ENCODE data around the gene SLC35F5.
"Not testable (repeated sequence)": the region's sequence is repeated elsewhere in the genome, so short reads cannot be mapped to it uniquely, and the experiment has no call there.

Gene SLC35F5

DNA sequence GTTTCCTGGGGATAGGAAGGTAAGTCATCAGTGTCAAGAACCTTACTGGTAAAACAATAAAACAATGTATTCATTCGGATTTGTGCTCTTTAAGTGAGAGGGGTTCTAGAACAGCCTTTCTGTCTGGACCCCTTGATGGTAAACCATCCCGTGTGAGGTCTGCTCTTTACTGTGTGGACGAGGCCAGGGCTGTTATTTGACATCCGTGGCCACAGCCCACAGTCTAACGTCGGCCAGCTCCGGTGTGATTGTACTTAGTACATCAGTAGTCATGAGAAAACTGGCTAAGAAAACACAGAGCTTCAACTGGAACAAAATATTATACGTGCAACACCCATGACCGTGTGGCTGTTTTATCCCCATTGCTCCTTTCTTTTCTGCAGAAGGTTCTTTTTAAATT is 62.0 kb downstream of the SLC35F5 start:
- ATAC-seq: no peak

DNA sequence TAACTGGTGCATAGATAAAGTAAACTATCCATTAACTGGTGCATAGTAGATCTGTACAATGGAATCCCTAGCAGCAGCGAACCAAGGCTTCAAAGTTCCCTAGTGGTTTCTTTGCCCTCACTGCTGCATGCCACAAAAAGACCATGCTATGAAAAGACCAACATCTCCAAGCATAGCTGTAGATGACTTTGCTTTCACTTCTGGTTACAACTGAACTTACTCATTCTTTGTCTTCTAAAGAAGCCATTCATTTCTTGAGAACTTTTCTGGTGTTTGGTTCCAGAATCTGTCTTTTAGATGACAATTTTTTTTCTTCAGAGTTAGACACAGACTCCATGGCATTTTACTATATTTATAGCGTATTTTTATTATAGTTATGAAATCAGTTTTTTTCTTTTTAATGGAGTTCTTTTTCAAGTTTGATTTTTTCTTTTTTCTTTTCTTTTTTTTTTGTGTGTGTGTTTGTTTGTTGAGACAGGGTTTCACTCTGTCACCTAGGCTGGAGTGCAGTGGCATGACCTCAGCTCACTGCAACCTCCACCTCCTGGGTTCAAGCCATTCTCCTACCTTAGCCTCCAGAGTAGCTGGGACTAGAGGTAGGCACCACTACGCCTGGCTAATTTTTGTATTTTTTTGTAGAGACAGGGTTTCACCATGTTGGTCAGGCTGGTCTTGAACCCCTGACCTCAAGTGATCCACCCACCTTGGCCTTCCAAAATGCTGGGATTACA is 63.6 kb downstream of the SLC35F5 start:
- ATAC-seq: peak; percentile 90

DNA sequence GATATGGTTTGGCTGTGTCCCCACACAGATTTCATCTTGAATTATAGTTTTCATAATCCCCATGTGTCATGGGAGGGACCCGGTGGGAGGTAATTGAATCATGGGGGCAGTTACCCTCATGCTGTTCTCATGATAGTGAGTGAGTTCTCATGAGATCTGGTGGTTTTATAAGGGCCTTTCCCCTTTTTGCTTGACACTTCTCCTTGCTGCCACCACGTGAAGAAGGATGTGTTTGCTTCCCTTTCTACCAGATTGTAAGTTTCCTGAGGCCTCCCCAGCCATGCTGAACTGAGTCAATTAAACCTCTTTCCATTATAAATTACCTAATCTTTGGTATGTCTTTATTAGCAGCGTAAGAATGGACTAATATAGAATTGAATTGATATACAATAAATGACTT is 65.6 kb downstream of the SLC35F5 start:
- not testable (repeated sequence) for ATAC-seq

DNA sequence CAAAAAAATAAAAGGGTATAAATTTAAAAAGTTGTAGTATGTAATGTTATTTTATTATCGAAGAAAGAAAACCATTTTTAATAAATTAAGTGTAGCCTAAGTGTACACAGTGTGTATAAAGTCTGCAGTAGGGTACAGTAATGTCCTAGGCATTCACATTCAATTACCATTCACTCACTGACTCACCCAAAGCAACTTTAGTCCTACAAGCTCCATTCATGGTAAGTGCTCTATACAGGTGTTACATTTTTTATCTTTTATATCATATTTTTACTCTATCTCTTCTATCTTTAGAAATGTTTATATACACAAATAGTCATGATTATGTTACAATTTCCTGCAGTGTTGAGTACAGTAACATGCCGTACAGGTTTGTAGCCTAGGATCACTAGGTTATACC is 69.9 kb downstream of the SLC35F5 start:
- no peak for ATAC-seq

DNA sequence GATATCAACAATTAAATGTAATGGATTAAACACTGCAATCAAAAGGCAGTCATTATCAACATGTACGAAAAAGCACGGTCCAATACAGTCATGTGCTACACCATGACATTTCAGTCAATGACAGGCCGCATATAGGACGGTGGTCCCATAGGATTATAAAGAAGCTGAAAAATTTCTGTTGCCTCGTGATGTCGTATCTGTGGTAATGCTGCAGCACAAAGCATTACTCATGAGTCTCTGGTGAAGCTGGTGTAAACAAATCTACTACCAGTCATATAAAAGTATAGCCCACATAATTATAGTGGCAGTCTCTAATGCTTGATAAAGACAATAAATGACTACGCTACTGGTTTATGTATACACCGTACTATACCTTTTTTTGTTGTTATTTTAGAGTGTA is 71.0 kb downstream of the SLC35F5 start:
- no peak for ATAC-seq

DNA sequence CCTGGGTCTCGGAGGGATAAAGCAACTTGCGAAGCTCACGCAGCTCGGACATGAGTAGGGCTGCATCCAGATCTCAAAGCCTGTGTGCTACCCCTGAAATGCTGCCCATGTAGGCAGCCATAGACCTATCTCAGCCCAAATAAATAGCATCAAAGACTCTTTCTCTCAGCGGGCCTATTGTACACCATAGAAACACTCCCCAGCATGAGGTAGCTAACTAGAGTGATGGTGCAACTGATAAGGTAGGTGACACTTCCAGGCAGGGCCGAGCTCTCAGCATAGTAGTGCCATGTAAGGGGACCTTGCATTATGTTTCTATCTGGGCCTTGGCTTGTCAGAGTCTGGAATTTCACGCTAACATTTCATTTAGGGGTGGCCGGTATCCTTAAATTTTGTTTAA is 77.0 kb downstream of the SLC35F5 start:
- ATAC-seq: no peak

DNA sequence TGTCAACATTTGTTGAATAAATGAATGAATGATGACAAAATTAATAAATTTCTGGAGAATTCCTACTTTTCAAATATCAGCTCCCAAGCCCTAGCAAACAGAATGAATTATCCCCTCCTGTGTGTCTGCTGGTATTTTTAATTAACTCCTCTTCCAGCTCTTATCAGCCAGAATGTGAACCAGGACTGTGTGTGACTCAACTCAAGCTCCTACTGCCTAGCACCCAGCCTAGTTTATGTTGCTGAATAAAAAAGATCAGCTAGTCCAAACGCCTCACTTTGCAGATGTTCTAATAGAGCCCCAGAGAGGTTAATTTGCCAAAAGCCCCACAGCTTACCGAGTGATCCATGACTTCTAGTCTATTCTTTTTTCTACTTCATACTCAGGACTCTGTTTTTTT is 79.1 kb downstream of the SLC35F5 start:
- no peak for ATAC-seq

DNA sequence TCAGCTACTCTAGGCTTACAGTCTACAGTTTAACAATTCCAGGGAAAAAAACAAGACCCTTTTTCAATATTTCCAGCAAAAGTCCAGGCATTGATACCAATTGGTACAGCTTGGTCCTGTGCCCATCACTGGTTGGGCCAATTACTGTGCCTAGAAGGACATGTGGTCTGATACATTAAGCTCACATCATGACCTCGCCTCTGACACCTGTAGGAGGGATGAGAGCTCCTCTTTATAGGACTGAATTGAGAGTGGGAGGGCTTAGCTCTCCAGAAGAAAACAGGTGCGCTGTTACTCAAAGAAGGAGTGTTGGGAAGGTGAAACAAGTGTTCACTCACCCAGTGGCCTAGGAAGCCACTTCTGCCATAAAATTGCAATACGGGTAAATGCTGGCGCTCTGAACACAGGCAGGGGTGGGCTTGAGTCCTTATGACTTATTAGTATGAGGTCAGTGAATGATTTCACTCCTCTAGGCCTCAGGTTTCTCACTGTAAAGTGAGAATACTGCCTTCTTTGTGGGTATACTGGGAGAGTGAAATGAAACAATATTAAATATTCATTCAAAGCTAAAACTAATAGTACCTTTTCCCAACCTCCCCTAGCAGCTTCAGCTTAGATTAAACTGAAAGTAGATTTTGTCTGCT is 79.7 kb downstream of the SLC35F5 start:
- ATAC-seq: no peak

DNA sequence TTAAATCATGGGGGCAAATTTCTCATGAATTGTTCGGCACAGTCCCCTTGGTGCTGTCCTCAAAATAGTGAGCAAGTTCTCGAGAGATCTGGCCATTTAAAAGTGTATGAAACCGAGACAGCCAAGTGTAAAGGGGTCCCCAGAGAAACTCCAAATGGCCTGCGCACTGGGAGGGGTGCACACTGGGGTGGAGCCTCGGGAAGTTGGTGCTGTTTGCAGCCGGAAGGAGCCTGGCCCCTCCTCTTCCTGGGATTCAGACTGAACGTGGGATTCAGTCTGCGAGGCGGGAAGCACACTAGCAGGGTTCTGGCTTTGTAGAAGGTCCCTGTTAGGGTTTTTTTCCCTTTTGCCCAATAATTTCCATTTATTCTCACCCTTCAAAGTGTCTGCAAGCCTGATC is 80.6 kb downstream of the SLC35F5 start:
- no peak for ATAC-seq

DNA sequence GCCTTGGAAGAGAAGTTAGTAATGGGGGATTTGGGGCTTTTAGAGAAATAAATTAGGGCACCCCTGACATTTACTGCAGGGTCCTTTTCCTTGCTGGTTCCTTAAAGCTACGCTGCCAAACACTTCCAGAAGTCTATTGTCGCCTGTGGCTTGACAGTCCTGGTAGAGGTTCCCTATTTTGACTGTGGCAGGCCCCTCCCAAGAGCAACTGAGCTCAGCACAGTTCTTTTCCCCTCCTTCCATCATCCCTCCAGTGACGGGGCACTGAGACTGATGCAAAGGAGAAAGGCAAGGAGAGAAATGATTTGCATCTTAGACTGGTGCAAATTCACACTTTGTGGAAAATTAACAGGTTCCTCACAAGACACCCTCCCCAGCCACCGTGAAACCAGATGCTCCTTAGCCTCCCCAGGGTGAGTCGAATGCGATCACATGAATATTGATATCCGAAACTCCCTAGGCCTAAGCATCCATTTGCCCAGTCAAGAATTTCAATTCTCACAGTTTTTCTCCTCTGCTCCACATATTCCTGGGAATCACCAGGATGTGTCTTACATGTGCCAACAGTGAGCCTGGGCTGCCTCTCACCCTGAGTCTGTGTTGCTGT is 84.0 kb downstream of the SLC35F5 start:
- ATAC-seq: no peak

DNA sequence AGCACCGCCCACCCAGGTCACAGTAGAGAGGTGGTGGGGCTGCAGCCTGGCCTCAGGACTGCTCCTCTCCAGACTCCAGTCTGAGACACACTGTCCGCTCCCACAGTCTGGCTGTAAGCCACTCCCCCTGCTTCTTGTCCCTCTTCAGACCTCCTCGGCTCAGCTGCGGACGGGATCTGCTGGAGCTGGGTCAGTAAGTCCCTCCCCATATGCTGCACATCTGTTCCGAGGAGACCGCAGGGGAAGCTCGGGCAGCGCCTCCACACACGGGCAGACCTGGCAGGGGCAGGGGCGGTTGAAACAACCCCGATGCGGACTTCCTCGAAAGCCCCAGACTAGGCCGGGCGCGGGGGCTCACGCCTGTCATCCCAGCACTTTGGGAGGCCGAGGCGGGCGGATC is 87.4 kb downstream of the SLC35F5 start:
- ATAC-seq: not testable (repeated sequence)

DNA sequence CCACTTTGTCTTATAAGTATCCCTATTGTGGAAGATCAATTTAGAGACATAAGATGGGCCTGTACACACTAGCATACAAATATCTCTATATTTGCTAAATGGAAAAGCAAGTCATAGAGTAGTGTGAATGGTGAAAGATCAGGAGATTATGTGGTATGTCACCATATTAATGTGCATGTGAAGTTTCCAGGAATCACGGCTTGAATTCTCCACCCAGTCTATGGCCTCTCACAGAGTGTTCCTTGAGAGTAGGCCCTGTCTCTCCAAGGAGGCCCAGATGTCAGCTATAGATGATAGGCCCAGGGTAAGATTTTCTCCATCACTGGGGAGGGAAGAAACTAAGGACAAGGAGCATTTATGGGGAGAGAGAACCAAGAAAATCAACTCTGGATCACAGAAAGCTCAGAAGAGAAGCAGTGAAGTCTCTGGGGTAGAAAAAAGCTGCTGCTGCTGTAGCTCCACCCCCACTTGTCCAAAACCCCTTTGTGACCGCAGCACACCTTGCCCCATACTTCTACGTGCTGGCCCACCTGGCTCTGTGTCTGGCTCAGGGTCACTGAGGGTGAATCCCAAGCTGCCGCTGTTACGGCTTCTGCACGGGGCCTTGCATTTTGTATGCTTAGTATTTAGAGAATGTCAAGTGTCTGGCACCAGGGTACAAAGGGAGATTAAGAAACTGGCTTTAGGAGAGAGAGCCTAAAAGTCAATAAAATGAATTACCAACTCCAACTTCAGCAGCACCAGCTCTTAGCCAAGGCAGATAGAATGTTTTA is 91.5 kb downstream of the SLC35F5 start:
- ATAC-seq: not testable (repeated sequence)

DNA sequence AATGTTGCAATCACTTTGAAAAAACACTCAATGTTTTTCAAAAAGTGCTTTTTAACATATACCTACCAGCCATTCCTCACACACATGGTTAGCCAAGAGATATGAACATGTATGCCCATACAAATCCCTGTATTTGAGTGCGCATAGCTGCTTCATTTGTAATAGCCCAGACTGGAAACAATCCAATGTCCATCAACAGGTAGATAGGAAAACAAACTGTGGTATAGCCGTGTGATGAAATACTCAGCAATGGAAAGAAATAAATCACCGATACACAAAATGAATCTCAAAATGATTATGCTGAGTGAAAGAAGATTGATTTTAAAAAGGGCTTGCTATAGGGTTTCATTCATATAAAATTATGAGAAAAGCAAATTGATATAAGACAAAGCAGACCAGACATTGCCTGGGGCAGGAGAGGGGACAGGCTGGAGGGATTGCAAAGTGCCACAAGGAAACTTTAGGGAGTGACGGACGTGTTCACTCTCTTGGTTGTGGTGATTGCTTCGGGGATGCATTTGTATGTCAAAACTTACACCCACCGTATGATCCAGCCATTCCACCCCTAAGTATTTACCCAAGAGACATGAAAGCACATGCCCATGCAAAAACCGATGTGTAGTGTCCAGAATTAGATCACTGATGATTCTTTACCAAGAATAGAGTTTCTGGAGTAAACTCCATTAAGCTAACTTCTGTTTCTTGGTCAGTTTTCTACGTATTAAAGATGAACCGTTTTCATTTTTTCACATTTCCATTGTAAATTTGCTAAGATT is 93.0 kb downstream of the SLC35F5 start:
- ATAC-seq: not testable (repeated sequence)
